IMR-90 (cell line): ENCODE measurements around the gene AKT3. TPM values are rescaled to one million over a fixed set of nuclear protein-coding genes. Genes with fewer than 3 reads are reported as not detected.

Experiments used
- ATAC-seq: fragments of 200-7000 bp; cut with Tn5 transposase; 2 replicates; pipeline ENCODE4 v1.9.1; 2020; ENCODE audit warnings: low read depth, mild to moderate bottlenecking, moderate library complexity
- BruUV-seq: library from RNA; stranded (reverse); fragments of 400-500 nt; replicated peaks from 2 replicates; lab custom pipeline; 2021; lab: Mats Ljungman, UMichigan
- CTCF ChIA-PET: fragments of 300-600 bp; formaldehyde crosslinking; extraction: SDS; loops from one replicate; lab custom pipeline; 2021; ENCODE audit warnings: antibody characterized with exemption; lab: Yijun Ruan, JAX
- POLR2A ChIA-PET: fragments of 300-600 bp; sonication (Branson Sonifier 250); formaldehyde crosslinking; loops from one replicate; lab custom pipeline; 2022; ENCODE audit warnings: antibody characterized with exemption; ENCODE audit not compliant: unreplicated experiment; lab: Charles Lee
- DNase-seq: peaks from one replicate; pipeline ENCODE4 v3.0.0; 2013
- H2AFZ ChIP-seq: replicated peaks from 2 replicates; pipeline ENCODE3; 2013; ENCODE audit warnings: low read length, mild to moderate bottlenecking; ENCODE audit not compliant: poor library complexity
- H2AK5ac ChIP-seq: 2 replicates; pipeline ENCODE4 v1.6.1; 2013; ENCODE audit warnings: low read depth, low read length, inconsistent platforms
- H2AK9ac ChIP-seq: replicated peaks from 2 replicates; pipeline ENCODE3; 2013; ENCODE audit warnings: mild to moderate bottlenecking, low read depth, low read length, moderate library complexity; ENCODE audit not compliant: poor library complexity
- H2BK120ac ChIP-seq: 2 replicates; pipeline ENCODE4 v1.6.1; 2013; ENCODE audit warnings: low read depth, low read length, inconsistent platforms
- H2BK15ac ChIP-seq: 3 replicates; pipeline ENCODE4 v1.6.1; 2013; ENCODE audit warnings: low read depth, low read length, inconsistent platforms
- H2BK20ac ChIP-seq: 2 replicates; pipeline ENCODE4 v1.6.1; 2013; ENCODE audit warnings: low read depth, mild to moderate bottlenecking, inconsistent platforms, low read length, moderate library complexity
- H2BK5ac ChIP-seq: 2 replicates; pipeline ENCODE4 v1.6.1; 2013; ENCODE audit warnings: mild to moderate bottlenecking, low read depth, low read length, inconsistent platforms; ENCODE audit not compliant: poor library complexity, severe bottlenecking
- H3K14ac ChIP-seq: replicated peaks from 2 replicates; pipeline ENCODE4 v1.6.1; 2013; ENCODE audit warnings: low read depth, low read length, inconsistent platforms
- H3K18ac ChIP-seq: 2 replicates; pipeline ENCODE4 v1.6.1; 2013; ENCODE audit warnings: low read depth, low read length, control low read depth
- H3K23ac ChIP-seq: 2 replicates; pipeline ENCODE4 v1.6.1; 2013; ENCODE audit warnings: low read depth, low read length, inconsistent platforms
- H3K27ac ChIP-seq: 2 replicates; pipeline ENCODE4 v1.5.1; 2013; ENCODE audit warnings: mild to moderate bottlenecking, control low read depth, low read length; ENCODE audit not compliant: insufficient read depth
- H3K27me3 ChIP-seq: 2 replicates; pipeline ENCODE4 v1.6.1; 2013; ENCODE audit warnings: low read length; ENCODE audit not compliant: control insufficient read depth, insufficient read depth
- H3K36me3 ChIP-seq: 2 replicates; pipeline ENCODE4 v1.6.1; 2013; ENCODE audit warnings: low read length, mixed read lengths; ENCODE audit not compliant: control insufficient read depth, insufficient read depth
- H3K4ac ChIP-seq: 2 replicates; pipeline ENCODE4 v1.6.1; 2013; ENCODE audit warnings: low read depth, low read length, inconsistent platforms
- H3K4me1 ChIP-seq: 2 replicates; pipeline ENCODE4 v1.6.1; 2013; ENCODE audit warnings: low read length, mixed read lengths; ENCODE audit not compliant: control insufficient read depth, insufficient read depth
- H3K4me2 ChIP-seq: 2 replicates; pipeline ENCODE4 v1.6.1; 2013; ENCODE audit warnings: low read depth, mild to moderate bottlenecking, control low read depth, low read length, moderate library complexity
- H3K4me3 ChIP-seq: 2 replicates; pipeline ENCODE4 v1.5.1; 2013; ENCODE audit warnings: low read depth, mild to moderate bottlenecking, control low read depth, low read length, moderate library complexity; ENCODE audit not compliant: insufficient read depth
- H3K56ac ChIP-seq: 2 replicates; pipeline ENCODE4 v1.6.1; 2013; ENCODE audit warnings: low read length, inconsistent platforms; ENCODE audit not compliant: insufficient read depth; ENCODE audit errors: extremely low read depth
- H3K79me1 ChIP-seq, 2 experiments: 2 replicates each; pipeline ENCODE4 v1.6.1; 2013; ENCODE audit warnings: low read length in 2 of 2, inconsistent platforms in 1 of 2, low read depth in 1 of 2
- H3K9ac ChIP-seq: 2 replicates; pipeline ENCODE4 v1.6.1; 2013; ENCODE audit warnings: low read depth, low read length, control low read depth
- H3K9me1 ChIP-seq: 2 replicates; pipeline ENCODE4 v1.6.1; 2013; ENCODE audit warnings: low read length, inconsistent platforms; ENCODE audit not compliant: insufficient read depth
- H3K9me3 ChIP-seq: 2 replicates; pipeline ENCODE4 v1.6.1; 2013; ENCODE audit warnings: low read length; ENCODE audit not compliant: control insufficient read depth, insufficient read depth
- H4K20me1 ChIP-seq: 2 replicates; pipeline ENCODE4 v1.6.1; 2013; ENCODE audit warnings: low read length, inconsistent platforms; ENCODE audit not compliant: insufficient read depth
- H4K5ac ChIP-seq: 2 replicates; pipeline ENCODE4 v1.6.1; 2013; ENCODE audit warnings: mild to moderate bottlenecking, low read depth, low read length, control low read depth
- H4K8ac ChIP-seq, 2 experiments: 2 replicates each; pipeline ENCODE4 v1.6.1; 2013; ENCODE audit warnings: low read depth in 2 of 2, low read length in 2 of 2, control low read depth in 1 of 2, inconsistent platforms in 1 of 2
- H4K91ac ChIP-seq: 2 replicates; pipeline ENCODE4 v1.6.1; 2013; ENCODE audit warnings: low read depth, low read length, inconsistent platforms; ENCODE audit not compliant: insufficient read depth
- BHLHE40 ChIP-seq: fragments of 150-350 bp; IDR thresholded peaks from 2 replicates; pipeline ENCODE4 v1.6.1; 2016; ENCODE audit warnings: mild to moderate bottlenecking, low read depth, low read length
- CEBPB ChIP-seq: IDR thresholded peaks from 2 replicates; pipeline ENCODE4 v1.6.1; 2012; ENCODE audit warnings: low read depth, low read length, improper control_type of control experiment
- CHD1 ChIP-seq: IDR thresholded peaks from 2 replicates; pipeline ENCODE4 v1.6.1; 2012; ENCODE audit warnings: low read depth, low read length, improper control_type of control experiment
- CTCF ChIP-seq: conservative IDR thresholded peaks from 2 replicates; pipeline ENCODE4 v1.5.1; 2012; ENCODE audit warnings: mild to moderate bottlenecking, low read depth, low read length, improper control_type of control experiment
- ELK1 ChIP-seq: fragments of 150-350 bp; IDR thresholded peaks from 2 replicates; pipeline ENCODE4 v1.6.1; 2016; ENCODE audit warnings: low read depth, mild to moderate bottlenecking, low read length, moderate library complexity, borderline replicate concordance
- FOS ChIP-seq: fragments of 150-350 bp; IDR thresholded peaks from 2 replicates; pipeline ENCODE4 v1.6.1; 2016; ENCODE audit warnings: low read depth, low read length
- MAZ ChIP-seq: IDR thresholded peaks from 2 replicates; pipeline ENCODE4 v1.6.1; 2012; ENCODE audit warnings: low read depth, mild to moderate bottlenecking, low read length, improper control_type of control experiment, moderate library complexity, borderline replicate concordance
- MXI1 ChIP-seq: IDR thresholded peaks from 2 replicates; pipeline ENCODE4 v1.6.1; 2012; ENCODE audit warnings: low read depth, mild to moderate bottlenecking, low read length, moderate library complexity, borderline replicate concordance
- NFE2L2 ChIP-seq: fragments of 150-350 bp; IDR thresholded peaks from 2 replicates; pipeline ENCODE4 v1.6.1; 2016; ENCODE audit warnings: low read depth, mild to moderate bottlenecking, low read length
- RAD21 ChIP-seq: IDR thresholded peaks from 2 replicates; pipeline ENCODE4 v1.6.1; 2012; ENCODE audit warnings: low read length, improper control_type of control experiment
- RCOR1 ChIP-seq: IDR thresholded peaks from 2 replicates; pipeline ENCODE4 v1.6.1; 2012; ENCODE audit warnings: mild to moderate bottlenecking, low read length, improper control_type of control experiment; ENCODE audit not compliant: insufficient replicate concordance
- RFX5 ChIP-seq: IDR thresholded peaks from 2 replicates; pipeline ENCODE4 v1.8.0; 2012; ENCODE audit warnings: low read depth, mild to moderate bottlenecking, low read length, moderate library complexity
- SMC3 ChIP-seq: fragments of 150-350 bp; IDR thresholded peaks from 2 replicates; pipeline ENCODE4 v1.6.1; 2016; ENCODE audit warnings: low read depth, mild to moderate bottlenecking, antibody characterized with exemption, low read length, moderate library complexity
- USF2 ChIP-seq: fragments of 150-350 bp; IDR thresholded peaks from 2 replicates; pipeline ENCODE4 v1.6.1; 2017; ENCODE audit warnings: mild to moderate bottlenecking, antibody characterized with exemption, low read length, low read depth
- WGBS, 2 experiments: methylation state at CpG; one replicate each; pipeline versions ENCODE4 v1.1.5 to v1.1.7; 2013; ENCODE audit warnings: missing lambda C conversion rate in 2 of 2; ENCODE audit not compliant: insufficient read length in 1 of 2; ENCODE audit errors: extremely low coverage in 2 of 2; 5-methylcytosine and 5-hydroxymethylcytosine counted together
- dilution Hi-C: fragments of 300-500 bp; cut with HindIII; formaldehyde crosslinking; loops from one replicate; pipeline ENCODE4 v1.14.3; 2018; ENCODE audit warnings: low sequenced_read_pairs; ENCODE audit not compliant: unreplicated experiment
- in situ Hi-C: fragments of 300-500 bp; cut with MboI; formaldehyde crosslinking; loops from 3 replicates; pipeline ENCODE4 v1.14.3; 2019; ENCODE audit warnings: low sequenced_read_pairs, inconsistent platforms, mixed read lengths
- intact Hi-C: fragments of 100-400 bp; cut with micrococcal nuclease; formaldehyde crosslinking; loops from 2 replicates; pipeline ENCODE4 v1.10.0; 2022
- polyA plus RNA-seq, 3 experiments: library from polyadenylated mRNA; depleted of rRNA; stranded (reverse); fragments of >200 nt; gene quantifications; 2 replicates each; pipeline ENCODE4 v1.2.3, GENCODE V29; 2012; ENCODE audit warnings: low replicate concordance in 1 of 3
- total RNA-seq: library from RNA; depleted of rRNA; stranded (reverse); fragments of >200 nt; gene quantifications from 2 replicates; pipeline ENCODE4 v1.2.3, GENCODE V29; 2012

AKT3 gene
- total and polyA plus RNA-seq, 2 of the 4 experiments (the other 2 are of a cell fraction): 15.2 to 19.4 TPM

- dilution Hi-C loops: no loop called here
- Histone ChIP-seq H3K4me2 (peak overlapping the region; percentile 99), H3K4me3 (peak overlapping the region; percentile 25; the same call in 1 of the 2 replicates)
- TF ChIP-seq RFX5 (no peak), CEBPB (peak; percentile 62; the same call in 1 of the 2 replicates), ELK1 (no peak), SMC3 (no peak), MAZ (no peak), RCOR1 (no peak), NFE2L2 (no peak), BHLHE40 (peak; percentile 54; the same call in 1 of the 2 replicates), CTCF (no peak), MXI1 (no peak), CHD1 (no peak), USF2 (no peak), FOS (peak; percentile 53; the same call in 1 of the 2 replicates), RAD21 (no peak)
Measured at GRCh38 chr1:243842978-243843511, 7.0 kb downstream of the AKT3 start.

More at GRCh38 chr1:243842978-243843511, 7.0 kb downstream of the AKT3 start:
- Histone ChIP-seq H3K9me1 (no peaks in the 10 kb centered on the region), H3K4ac (peak overlapping the region; percentile 85), H4K20me1 (peaks cover 19% of the 10 kb centered on the region), H2BK5ac (peak overlapping the region; percentile 92), H4K91ac (peak overlapping the region; percentile 50; the same call in 1 of the 2 replicates), H3K14ac (peak overlapping the region; percentile 83), H3K9me3 (no peaks in the 10 kb centered on the region), H2BK120ac (peak overlapping the region; percentile 82), H3K27ac (peak overlapping the region; percentile 78), H3K18ac (peak overlapping the region; percentile 94), H2AK9ac (peak overlapping the region; percentile 86), H2AK5ac (peak overlapping the region; percentile 79; the same call in 1 of the 2 replicates), H3K27me3 (no peaks in the 10 kb centered on the region), H3K9ac (peak overlapping the region; percentile 61; the same call in 1 of the 2 replicates), H3K4me1 (peaks cover 5% of the 10 kb centered on the region), H2AFZ (peak overlapping the region; percentile 68), H3K36me3 (no peaks in the 10 kb centered on the region), H3K23ac (peak overlapping the region; percentile 91), H3K79me1 (peaks cover 3 to 42% of the 10 kb centered on the region in 2 experiments), H2BK20ac (peak overlapping the region; percentile 79), H4K8ac (peak overlapping the region in 1 of 2 experiments; percentile 74; a peak in 1 of 4 replicates), H2BK15ac (peak overlapping the region; percentile 77; the same call in 1 of the 3 replicates), H3K56ac (peak overlapping the region; percentile 64; the same call in 1 of the 2 replicates), H4K5ac (peak overlapping the region; percentile 93)
- ChIA-PET POLR2A (no interaction called here), CTCF (no interaction called here)
- intact Hi-C loops: loop anchor here (2.0 to 5.0 kb wide), 2 partner anchors 46 to 430 kb away; no protein-coding TSS in a partner anchor
- DNase-seq: peak; percentile 89
- WGBS, 2 experiments: 29% methylated on average over 1 of the region's 4 CpGs; no CpG with 5 or more reads in 1 of the 2 experiments
- ATAC-seq: peak; percentile 92
- in situ Hi-C loops: loop anchor here (10.0 kb wide), 1 partner anchor 432 kb away; no protein-coding TSS in a partner anchor
- no TSS peak for BruUV-seq
